Measurements from ENCODE around the gene ADAMTS17.

DNA sequence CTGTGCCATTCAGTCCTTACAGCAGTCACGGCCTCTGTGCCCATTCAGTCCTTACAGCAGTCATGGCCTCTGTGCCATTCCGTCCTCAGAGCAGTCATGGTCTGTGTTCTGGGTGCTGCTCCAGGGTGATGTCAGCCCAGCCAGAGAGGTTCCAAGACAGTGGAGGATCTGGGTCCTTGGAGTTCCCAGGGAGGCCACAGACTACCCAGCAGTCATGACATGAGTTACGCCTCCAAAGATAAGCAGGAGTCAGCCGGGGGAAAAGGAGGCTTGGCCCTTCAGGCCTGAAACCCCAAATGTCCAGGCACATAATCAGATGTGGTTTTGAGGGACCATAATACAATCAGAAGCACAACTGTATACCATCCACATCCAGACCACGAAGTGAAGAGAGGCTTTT is 115.7 kb downstream of the ADAMTS17 start:
- TF ChIP-seq CTCF (IDR thresholded peaks at IDR 0.05; ENCODE audit: low read depth, low read length) (no peak), MYC (IDR thresholded peaks at IDR 0.05; ENCODE audit: low read depth, low read length) (no peak), POLR2A (IDR thresholded peaks at IDR 0.05; ENCODE audit: extremely low read depth, insufficient read length) (no peak)
- TF ChIP-seq, protein P1, sequence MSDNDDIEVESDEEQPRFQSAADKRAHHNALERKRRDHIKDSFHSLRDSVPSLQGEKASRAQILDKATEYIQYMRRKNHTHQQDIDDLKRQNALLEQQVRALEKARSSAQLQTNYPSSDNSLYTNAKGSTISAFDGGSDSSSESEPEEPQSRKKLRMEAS (IDR thresholded peaks at IDR 0.05; ENCODE audit: low read depth, low read length) = no peak
